B cell (primary cell): ENCODE data around the gene DLG2. TPM values are rescaled to one million over a fixed set of nuclear protein-coding genes. Genes with fewer than 3 reads are reported as not detected.

Experiments
- ATAC-seq: fragments of 200-7000 bp; cut with Tn5 transposase; one replicate; pipeline ENCODE4 v1.10.0; 2021; ENCODE audit warnings: low read depth, mild to moderate bottlenecking, moderate number of reproducible peaks, moderate library complexity
- CTCF ChIA-PET: fragments of 350-600 bp; sonication (Branson Sonifier 250); formaldehyde crosslinking; loops from one replicate; lab custom pipeline; 2021; ENCODE audit warnings: antibody characterized with exemption, inconsistent platforms; lab: Charles Lee
- POLR2A ChIA-PET: fragments of 350-600 bp; sonication (Branson Sonifier 250); formaldehyde crosslinking; loops from one replicate; lab custom pipeline; 2021; ENCODE audit warnings: antibody characterized with exemption; lab: Charles Lee
- DNase-seq: peaks from one replicate; pipeline ENCODE4 v3.0.0; 2013
- H2AFZ ChIP-seq: 2 replicates; pipeline ENCODE4 v1.6.1; 2012; ENCODE audit warnings: mild to moderate bottlenecking, low read depth, low read length; ENCODE audit not compliant: insufficient read depth, poor library complexity, severe bottlenecking
- H3K27ac ChIP-seq, 2 donors: 1 replicate in 1 of 2; 2 replicates in 1 of 2; pipeline ENCODE4 v1.5.1; 2012 to 2013; ENCODE audit warnings: low read length in 2 of 2, mild to moderate bottlenecking in 2 of 2, moderate library complexity in 1 of 2
- H3K27me3 ChIP-seq, 4 experiments: fragments of 200-600 bp in 1 of 4; sonication (generic) in 1 of 4; replicated peaks in 1 of 4; 1 replicate in 2 of 4; 2 replicates in 2 of 4; pipeline versions ENCODE4 v1.6.1 to v1.7.0; 2013 to 2016; ENCODE audit warnings: low read length in 3 of 4, mild to moderate bottlenecking in 2 of 4, mixed read lengths in 1 of 4, moderate library complexity in 1 of 4; ENCODE audit not compliant: insufficient read depth in 4 of 4, control insufficient read depth in 3 of 4; ENCODE audit errors: control extremely low read depth in 1 of 4
- H3K36me3 ChIP-seq, 2 experiments: replicated peaks in 1 of 2; 1 replicate in 1 of 2; 2 replicates in 1 of 2; pipeline versions ENCODE4 v1.6.1 to v1.7.1; 2013; ENCODE audit warnings: low read length in 1 of 2; ENCODE audit not compliant: insufficient read depth in 2 of 2, control insufficient read depth in 1 of 2; ENCODE audit errors: control extremely low read depth in 1 of 2, extremely low read depth in 1 of 2
- H3K4me1 ChIP-seq, 2 donors: fragments of 200-600 bp in 1 of 2; sonication (generic) in 1 of 2; 1 replicate in 1 of 2; 2 replicates in 1 of 2; pipeline versions ENCODE4 v1.5.1 to v1.6.1; 2013 to 2017; ENCODE audit warnings: low read length in 2 of 2; ENCODE audit not compliant: control insufficient read depth in 2 of 2, insufficient read depth in 2 of 2
- H3K4me2 ChIP-seq: replicated peaks from 2 replicates; pipeline ENCODE3; 2012; ENCODE audit warnings: mild to moderate bottlenecking, low read depth, low read length; ENCODE audit not compliant: poor library complexity, severe bottlenecking
- H3K4me3 ChIP-seq, 5 experiments: fragments of 200-600 bp in 1 of 5; sonication (generic) in 1 of 5; 1 replicate in 3 of 5; 2 replicates in 2 of 5; pipeline versions ENCODE4 v1.5.1 to v1.7.0; 2011 to 2016; ENCODE audit warnings: low read length in 4 of 5, mild to moderate bottlenecking in 4 of 5, low read depth in 2 of 5, control low read depth in 1 of 5, moderate library complexity in 1 of 5; ENCODE audit not compliant: insufficient read depth in 1 of 5; ENCODE audit errors: control extremely low read depth in 1 of 5, extremely low read depth in 1 of 5
- H3K79me2 ChIP-seq: fragments of 200-600 bp; sonication (generic); one replicate; pipeline ENCODE4 v1.6.0; 2016; ENCODE audit warnings: low read length; ENCODE audit not compliant: control insufficient read depth, insufficient read depth
- H3K9ac ChIP-seq: fragments of 200-600 bp; sonication (generic); 2 replicates; pipeline ENCODE4 v1.6.1; 2017; ENCODE audit warnings: mild to moderate bottlenecking, low read length, moderate library complexity
- H3K9me3 ChIP-seq, 3 donors: one replicate each; pipeline versions ENCODE4 v1.6.1 to v1.7.1; 2013; ENCODE audit warnings: low read length in 2 of 3; ENCODE audit not compliant: control insufficient read depth in 2 of 3, insufficient read depth in 1 of 3; ENCODE audit errors: control extremely low read depth in 1 of 3
- H4K20me1 ChIP-seq: 2 replicates; pipeline ENCODE4 v1.6.0; 2012; ENCODE audit warnings: mild to moderate bottlenecking, low read length; ENCODE audit not compliant: insufficient read depth, control insufficient read depth, poor library complexity, severe bottlenecking
- H3K27ac Mint-ChIP-seq: one replicate; pipeline ENCODE4 v1.8.0; 2021; ENCODE audit warnings: mixed read lengths
- H3K27me3 Mint-ChIP-seq: one replicate; pipeline ENCODE4 v1.8.0; 2021; ENCODE audit warnings: mixed read lengths
- H3K4me1 Mint-ChIP-seq: one replicate; pipeline ENCODE4 v1.8.0; 2021; ENCODE audit warnings: mixed read lengths
- H3K4me3 Mint-ChIP-seq: one replicate; pipeline ENCODE4 v1.8.0; 2021; ENCODE audit warnings: mixed read lengths
- H3K9me3 Mint-ChIP-seq: one replicate; pipeline ENCODE4 v1.8.0; 2022; ENCODE audit warnings: mixed read lengths; ENCODE audit not compliant: insufficient read depth
- CTCF ChIP-seq: fragments of 200-600 bp; IDR thresholded peaks from one replicate; pipeline ENCODE4 v1.8.0; 2022; ENCODE audit warnings: antibody characterized with exemption, mild to moderate bottlenecking
- EZH2 ChIP-seq: IDR thresholded peaks from 2 replicates; pipeline ENCODE4 v1.6.1; 2012; ENCODE audit warnings: borderline replicate concordance, low read depth, mild to moderate bottlenecking, moderate library complexity, low read length; ENCODE audit not compliant: insufficient read depth, poor library complexity, severe bottlenecking
- WGBS: methylation state at CpG from one replicate; pipeline ENCODE4 v1.1.5; 2013; ENCODE audit warnings: missing lambda C conversion rate; ENCODE audit not compliant: insufficient coverage; 5-methylcytosine and 5-hydroxymethylcytosine counted together
- intact Hi-C: fragments of 100-400 bp; cut with micrococcal nuclease; formaldehyde crosslinking; loops from one replicate; pipeline ENCODE4 v1.10.0; 2022
- polyA plus RNA-seq: library from polyadenylated mRNA; depleted of rRNA; stranded (reverse); fragments of >200 nt; gene quantifications from 2 replicates; pipeline ENCODE4 v1.2.3, GENCODE V29; 2012
- total RNA-seq, 2 donors: library from RNA; stranded (reverse); fragments of 120-200 nt in 1 of 2; gene quantifications; 1 replicate in 1 of 2; 2 replicates in 1 of 2; pipeline versions ENCODE4 v1.2.3 to v1.2.4, GENCODE V29; 2013 to 2022

DLG2 gene
- total and polyA plus RNA-seq, 2 donors (not counting 1 experiment from before 2014, with no cell fraction given), result 0.54 to 5.4 TPM

GRCh38 chr11:84089072-84090057, 1537.8 kb downstream of the DLG2 start:
- Histone ChIP-seq H3K27ac (no peak overlapping the region), H3K27me3 (no peaks in the 10 kb centered on the region), H3K4me2 (no peak overlapping the region), H3K9ac (no peak overlapping the region), H3K4me3 (no peak overlapping the region), H3K36me3 (no peaks in the 10 kb centered on the region), H2AFZ (no peak overlapping the region), H3K9me3 (peaks cover 0 to 4% (median 0%) of the 10 kb centered on the region in 3 donors), H3K79me2 (no peaks in the 10 kb centered on the region), H4K20me1 (no peaks in the 10 kb centered on the region), H3K4me1 (no peaks in the 10 kb centered on the region)
- H3K9me3 Mint-ChIP-seq, result no peaks in the 10 kb centered on the region
- DNase-seq (no peak), ATAC-seq (no peak)
- no peak overlapping the region for H3K4me3 Mint-ChIP-seq
- intact Hi-C loops, result loop anchor here (1.0 kb wide), 1 partner anchor 29 kb away; no protein-coding TSS in a partner anchor
- ChIA-PET POLR2A (no interaction called here), CTCF (no interaction called here)
- no peaks in the 10 kb centered on the region for H3K4me1 Mint-ChIP-seq
- no peak overlapping the region for H3K27ac Mint-ChIP-seq
- TF ChIP-seq CTCF (no peak), EZH2 (no peak)
- no CpG with 5 or more reads among the region's 5 CpGs for WGBS
- no peaks in the 10 kb centered on the region for H3K27me3 Mint-ChIP-seq

GRCh38 chr11:84071851-84072250, 1555.3 kb downstream of the DLG2 start:
- Mint-ChIP-seq H3K27me3 (no peaks in the 10 kb centered on the region), H3K4me1 (no peaks in the 10 kb centered on the region), H3K27ac (no peak overlapping the region), H3K9me3 (no peaks in the 10 kb centered on the region), H3K4me3 (no peak overlapping the region)
- no peaks in the 10 kb centered on the region for H3K27me3 ChIP-seq
- H3K4me2 ChIP-seq, result no peak overlapping the region
- ChIA-PET CTCF (no interaction called here), POLR2A (no interaction called here)
- no peaks in the 10 kb centered on the region for H3K4me1 ChIP-seq
- H2AFZ ChIP-seq, result no peak overlapping the region
- no peak for DNase-seq
- H3K4me3 ChIP-seq, result no peak overlapping the region
- H4K20me1 ChIP-seq, result no peaks in the 10 kb centered on the region
- H3K27ac ChIP-seq, result no peak overlapping the region
- WGBS, result 100% methylated on average over 2 of the region's 2 CpGs
- H3K9me3 ChIP-seq, result peaks cover 0 to 8% (median 0%) of the 10 kb centered on the region in 3 donors
- no peaks in the 10 kb centered on the region for H3K79me2 ChIP-seq
- ATAC-seq, result no peak
- H3K9ac ChIP-seq, result no peak overlapping the region
- H3K36me3 ChIP-seq, result no peaks in the 10 kb centered on the region
- intact Hi-C loops, result no loop called here
- TF ChIP-seq CTCF (no peak), EZH2 (no peak)
